ENCODE data around the gene NTNG1.

NTNG1 gene

DNA sequence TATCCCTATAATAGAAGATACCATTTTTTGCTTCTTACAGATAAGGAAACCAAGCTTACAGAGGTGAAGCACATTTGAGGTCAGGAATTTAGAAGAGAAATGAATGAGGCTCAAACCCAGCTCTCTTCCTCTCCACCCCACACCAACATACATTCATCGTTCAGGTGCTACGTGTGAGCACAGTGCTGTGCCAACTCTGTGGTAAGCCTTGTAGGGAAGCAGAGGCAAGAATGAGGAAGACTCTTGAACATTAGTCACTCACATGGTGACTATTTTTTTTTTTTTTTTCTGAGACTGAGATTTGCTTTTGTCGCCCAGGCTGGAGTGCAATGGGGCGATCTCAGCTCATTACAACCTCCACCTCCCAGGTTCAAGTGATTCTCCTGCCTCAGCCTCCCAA lies 314.0 kb downstream of the NTNG1 start:
- no peak for DNase-seq (ENCODE audit: low spot score)

DNA sequence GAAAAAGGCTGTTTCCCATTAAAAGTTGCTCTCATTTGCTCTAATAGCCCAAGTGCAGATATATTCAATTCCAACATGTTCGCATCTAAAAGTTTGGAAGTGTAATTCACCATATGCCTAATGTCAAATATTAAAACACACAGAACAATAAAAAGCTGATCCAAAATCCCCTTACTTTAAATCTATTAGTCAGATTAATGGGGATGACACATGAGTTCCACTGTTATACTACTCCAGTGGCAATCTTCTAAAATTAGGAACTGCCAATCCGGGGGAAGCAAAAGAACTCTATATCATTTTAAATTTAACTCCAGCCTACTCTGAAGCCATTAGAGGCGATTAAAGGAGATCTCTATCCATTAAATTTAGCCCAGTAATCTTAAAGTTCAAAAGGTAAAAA lies 317.1 kb downstream of the NTNG1 start:
- DNase-seq (ENCODE audit: low spot score): no peak

DNA sequence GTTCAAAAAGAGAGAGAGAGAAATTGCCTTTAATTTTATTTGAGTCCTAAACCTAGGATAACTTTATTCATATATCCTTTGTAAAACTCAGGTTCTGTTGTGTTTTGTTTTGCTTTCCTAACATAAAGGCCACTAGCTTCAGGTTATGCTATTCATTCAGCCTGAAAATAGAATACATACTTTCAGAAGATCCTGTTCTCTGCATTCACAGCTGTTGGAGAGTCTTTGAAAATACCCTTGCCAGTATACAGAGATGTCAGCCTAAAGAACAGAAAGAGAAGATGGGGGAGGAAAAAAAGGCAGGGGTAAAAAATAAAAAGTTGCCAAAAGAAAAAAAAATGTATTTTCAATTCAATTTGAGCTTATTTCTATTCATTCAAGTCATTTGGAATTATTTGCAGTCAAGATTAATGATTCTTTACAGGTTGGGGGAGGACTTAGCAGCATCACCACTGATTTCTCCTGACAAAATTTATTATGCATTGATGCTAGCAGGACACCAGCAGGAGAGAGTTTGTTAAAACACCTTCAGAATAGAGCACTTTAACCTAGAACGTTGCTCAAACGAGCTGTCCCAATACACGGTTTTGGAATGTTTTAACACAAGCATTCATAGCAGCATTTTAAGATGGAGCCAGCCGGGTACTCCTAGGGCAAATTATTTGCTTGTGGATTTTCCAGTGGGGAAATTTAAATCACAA lies 318.5 kb downstream of the NTNG1 start:
- no peak for DNase-seq (ENCODE audit: low spot score)

DNA sequence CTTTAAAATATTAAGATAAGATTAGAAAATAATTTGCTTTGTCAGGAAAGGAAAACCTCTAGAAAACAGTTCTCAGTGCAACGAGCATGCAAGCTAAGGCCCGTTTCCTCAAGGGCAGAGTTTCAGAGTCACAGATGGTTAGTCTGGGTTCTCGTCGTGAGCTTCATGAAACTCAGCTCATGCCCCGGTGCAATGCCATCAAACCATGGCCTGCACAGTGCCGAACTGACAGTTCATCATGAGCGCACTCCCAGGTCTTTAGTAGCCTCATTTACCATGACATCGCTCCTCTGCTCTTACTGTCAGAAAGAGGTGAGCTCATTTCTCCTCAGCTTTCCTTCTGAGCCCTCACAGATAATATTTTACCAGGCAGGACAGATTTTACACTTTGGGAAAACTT lies 319.2 kb downstream of the NTNG1 start:
- DNase-seq (ENCODE audit: low spot score): no peak

DNA sequence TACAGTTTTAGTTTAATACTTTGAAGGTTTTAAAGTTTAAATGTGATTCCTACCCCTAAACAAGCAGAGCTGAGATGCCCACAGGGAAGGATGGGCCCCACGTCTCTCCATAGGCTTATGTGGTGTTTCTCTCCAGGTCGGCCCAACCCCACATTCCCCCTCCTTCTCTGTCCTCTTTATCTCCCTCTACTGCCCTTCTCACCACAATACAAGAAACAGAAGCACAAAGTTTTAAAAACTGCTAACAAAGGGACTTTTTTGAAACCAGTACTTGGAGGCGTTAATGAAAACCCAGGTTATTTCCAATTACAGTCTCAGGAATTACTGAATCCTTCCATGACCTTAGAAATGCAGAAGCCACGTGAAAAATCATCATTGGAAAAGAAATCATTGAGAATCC lies 324.0 kb downstream of the NTNG1 start:
- no peak for DNase-seq (ENCODE audit: low spot score)

DNA sequence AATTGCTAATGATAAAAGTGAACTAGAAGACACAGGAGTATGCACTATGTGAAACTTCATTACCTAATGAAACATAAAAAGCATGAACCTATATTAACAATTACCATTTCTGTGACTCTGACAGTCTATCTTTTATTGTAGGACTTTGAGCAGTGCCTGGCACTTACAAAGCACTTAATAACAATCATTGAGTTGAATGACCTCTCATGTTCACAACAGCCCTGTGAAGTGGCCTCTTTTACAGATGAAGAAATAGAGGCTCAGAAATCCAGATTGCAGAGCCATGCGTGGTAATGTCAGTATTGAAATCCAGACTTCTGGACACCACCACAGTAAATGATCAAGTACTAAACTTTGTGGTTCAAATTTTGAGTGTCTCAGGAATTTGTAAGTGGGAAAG lies 326.4 kb downstream of the NTNG1 start:
- DNase-seq (ENCODE audit: low spot score): no peak

DNA sequence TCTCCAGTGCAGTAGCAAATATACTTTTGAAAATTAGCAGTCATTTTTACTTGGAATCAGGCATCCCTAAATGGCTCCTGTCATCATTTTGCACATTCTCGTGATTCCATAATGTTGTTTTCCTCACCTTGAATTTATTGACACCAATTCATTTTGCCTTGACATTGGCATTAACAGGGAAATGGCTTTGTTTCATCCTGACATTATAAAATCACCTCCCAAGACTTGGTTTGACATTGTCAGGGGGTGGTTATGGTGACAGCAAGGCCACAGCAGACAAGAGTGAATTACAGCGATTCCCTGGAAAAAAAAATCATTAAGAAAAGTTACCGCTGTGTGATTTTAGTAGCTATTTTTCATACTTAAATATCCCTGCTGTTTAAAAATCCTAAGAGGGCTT lies 327.0 kb downstream of the NTNG1 start:
- no peak for DNase-seq (ENCODE audit: low spot score)

DNA sequence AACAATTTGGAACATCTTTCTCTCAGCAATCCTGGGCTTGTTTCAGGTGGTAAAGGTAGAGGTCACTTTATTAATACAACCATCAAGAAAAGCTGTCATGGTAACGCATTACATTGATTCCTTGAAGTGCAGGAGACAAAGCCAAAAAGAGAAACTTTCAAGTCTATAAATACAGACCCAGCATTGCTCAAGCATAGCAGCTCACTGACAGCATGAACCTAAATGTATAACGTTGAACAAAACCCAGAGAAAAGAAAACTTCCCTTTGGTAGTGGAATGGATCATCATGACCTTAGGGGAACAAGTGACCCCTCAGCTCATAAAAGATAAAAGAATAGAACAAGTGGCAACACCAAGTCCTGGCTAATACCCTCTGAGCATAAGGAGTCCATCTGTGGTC lies 332.2 kb downstream of the NTNG1 start:
- DNase-seq (ENCODE audit: low spot score): no peak

DNA sequence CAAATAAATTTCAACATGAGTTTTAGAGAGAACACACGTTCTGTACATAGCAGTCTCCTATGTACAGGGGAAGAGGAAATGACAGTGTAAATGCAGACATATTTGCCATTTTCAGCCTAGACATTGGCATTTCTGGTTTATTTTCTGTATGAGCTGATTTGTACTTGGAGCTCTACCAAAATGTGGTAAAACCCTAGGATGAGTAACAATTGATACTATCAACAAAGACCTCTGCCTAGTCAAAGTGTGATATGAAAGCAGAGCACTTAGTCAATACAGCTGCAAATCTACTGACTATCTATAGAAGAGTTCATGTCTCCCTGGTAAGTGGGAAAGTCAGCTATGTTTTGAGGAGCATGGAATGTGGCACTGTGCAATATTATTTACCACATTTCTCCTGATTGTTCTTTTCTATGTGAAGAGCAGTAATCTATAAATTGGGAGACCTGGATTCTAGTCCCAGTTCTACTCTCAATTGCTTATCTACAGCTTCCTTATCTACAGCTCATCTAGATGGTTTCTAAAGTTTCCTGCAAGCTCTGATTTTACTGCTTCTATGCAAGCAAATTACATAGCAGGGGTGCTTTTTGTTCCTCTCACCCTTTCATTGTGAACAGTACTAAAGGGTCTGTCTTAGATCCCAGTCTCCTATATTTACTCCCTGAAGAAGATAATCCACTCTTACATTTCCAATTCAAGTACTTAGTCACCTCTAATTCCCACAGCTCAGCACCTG lies 334.2 kb downstream of the NTNG1 start:
- no peak for DNase-seq (ENCODE audit: low spot score)

DNA sequence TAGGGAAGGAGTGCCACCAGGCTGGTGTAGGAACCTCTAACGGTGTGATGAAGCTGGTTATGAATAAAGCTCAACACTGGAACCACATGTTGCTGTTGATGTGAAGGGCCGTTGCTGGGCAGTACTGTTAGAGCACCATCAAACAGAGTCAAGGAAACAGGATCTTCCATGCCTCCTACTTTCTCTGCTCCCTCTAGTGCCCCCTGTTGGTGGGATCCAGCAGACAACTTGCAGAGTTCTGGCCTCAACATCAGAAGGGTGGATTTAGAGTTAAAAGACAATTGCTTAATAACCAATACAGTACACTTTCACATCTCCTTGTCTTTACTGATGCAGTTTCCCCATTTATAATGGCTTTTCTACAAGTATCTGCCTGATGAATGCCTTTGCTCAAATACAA lies 336.4 kb downstream of the NTNG1 start:
- DNase-seq (ENCODE audit: low spot score): peak; percentile 6

DNA sequence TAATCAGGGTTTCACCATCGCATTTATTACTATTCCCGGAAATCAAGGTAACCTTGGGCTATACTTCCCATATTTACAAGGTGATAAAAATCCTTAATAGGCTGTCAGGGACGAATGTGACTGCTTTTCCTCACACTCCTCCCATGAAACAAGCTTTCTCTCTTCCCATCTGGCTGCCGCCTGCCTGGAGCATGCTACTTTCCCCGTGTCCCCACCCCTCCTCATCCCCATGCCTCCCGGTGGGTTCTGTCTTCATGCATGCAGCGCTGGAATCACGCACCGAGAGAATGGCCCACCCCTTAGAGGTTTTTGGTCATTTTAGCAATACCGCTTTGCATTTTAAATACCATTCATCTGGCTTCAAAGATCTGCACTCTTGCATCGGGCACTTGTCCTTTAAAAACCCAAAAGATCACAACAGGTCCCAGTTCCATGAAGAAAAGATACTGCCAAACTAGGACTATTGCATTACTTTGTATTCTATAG lies 339.1 kb downstream of the NTNG1 start:
- DNase-seq (ENCODE audit: low spot score): no peak

DNA sequence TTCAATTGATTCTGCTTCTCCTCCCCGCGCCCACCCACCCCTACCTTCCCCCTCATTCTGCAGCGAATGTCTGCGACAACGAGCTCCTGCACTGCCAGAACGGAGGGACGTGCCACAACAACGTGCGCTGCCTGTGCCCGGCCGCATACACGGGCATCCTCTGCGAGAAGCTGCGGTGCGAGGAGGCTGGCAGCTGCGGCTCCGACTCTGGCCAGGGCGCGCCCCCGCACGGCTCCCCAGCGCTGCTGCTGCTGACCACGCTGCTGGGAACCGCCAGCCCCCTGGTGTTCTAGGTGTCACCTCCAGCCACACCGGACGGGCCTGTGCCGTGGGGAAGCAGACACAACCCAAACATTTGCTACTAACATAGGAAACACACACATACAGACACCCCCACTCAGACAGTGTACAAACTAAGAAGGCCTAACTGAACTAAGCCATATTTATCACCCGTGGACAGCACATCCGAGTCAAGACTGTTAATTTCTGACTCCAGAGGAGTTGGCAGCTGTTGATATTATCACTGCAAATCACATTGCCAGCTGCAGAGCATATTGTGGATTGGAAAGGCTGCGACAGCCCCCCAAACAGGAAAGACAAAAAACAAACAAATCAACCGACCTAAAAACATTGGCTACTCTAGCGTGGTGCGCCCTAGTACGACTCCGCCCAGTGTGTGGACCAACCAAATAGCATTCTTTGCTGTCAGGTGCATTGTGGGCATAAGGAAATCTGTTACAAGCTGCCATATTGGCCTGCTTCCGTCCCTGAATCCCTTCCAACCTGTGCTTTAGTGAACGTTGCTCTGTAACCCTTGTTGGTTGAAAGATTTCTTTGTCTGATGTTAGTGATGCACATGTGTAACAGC lies 339.9 kb downstream of the NTNG1 start:
- no peak for DNase-seq (ENCODE audit: low spot score)

DNA sequence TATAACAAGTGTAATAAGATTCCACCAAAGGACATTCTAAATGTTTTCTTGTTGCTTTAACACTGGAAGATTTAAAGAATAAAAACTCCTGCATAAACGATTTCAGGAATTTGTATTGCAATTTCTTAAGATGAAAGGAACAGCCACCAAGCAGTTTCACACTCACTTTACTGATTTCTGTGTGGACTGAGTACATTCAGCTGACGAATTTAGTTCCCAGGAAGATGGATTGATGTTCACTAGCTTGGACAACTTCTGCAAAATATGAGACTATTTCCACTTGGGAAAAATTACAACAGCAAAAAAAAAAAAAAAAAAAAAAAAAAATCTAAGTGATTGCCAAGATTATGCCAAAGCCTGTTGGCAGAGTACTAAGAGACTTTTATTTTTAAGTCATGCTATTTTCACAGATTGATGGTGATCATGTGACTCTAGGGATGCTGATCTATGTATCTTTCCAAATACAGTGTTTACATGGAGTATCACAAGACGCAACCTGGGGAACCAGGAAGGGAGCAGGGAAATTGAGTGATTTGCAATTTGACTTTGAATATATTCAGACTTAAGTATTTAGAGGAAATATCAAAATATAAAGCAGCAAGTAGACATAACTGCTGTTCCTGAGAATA lies 341.0 kb downstream of the NTNG1 start:
- DNase-seq (ENCODE audit: low spot score): no peak

DNA sequence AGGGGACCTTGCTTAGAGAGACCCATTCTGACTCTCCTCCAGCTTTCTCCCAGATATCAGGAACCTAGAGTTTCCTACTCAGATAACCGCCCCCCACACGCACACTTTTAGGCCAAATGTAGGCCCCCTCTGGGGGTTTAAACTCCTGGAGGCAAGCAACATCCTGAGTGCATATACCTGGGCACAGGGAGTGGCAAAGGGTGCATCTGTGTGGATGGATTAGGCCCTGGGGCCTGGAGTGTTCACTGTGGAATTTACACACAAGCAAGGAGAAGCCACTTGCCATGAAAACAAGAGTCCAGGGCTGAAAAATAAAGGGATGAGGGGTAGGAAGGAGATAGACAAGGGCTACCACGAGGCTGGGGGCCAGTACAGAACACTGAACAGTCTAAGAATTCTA lies 343.1 kb downstream of the NTNG1 start:
- DNase-seq (ENCODE audit: low spot score): no peak

DNA sequence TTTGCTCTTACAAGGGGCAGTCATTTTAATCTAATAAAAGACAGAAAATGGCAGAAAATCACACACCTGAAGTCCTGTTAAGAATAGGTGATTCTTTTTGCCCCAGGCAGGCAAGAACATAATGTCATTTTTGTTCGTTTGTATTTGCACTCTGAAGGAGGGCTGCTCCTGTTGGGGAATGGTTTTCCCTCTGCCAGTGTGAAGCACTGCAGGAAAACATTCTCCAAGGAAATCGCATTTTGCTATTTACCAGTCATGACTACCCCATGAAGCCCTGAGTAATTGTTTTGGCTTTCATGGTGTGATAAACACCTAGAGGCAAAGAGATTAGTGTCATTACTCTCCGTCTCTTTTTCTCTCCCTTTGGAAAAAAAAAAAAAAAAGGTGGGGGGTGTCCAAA lies 345.5 kb downstream of the NTNG1 start:
- no peak for DNase-seq (ENCODE audit: low spot score)

DNA sequence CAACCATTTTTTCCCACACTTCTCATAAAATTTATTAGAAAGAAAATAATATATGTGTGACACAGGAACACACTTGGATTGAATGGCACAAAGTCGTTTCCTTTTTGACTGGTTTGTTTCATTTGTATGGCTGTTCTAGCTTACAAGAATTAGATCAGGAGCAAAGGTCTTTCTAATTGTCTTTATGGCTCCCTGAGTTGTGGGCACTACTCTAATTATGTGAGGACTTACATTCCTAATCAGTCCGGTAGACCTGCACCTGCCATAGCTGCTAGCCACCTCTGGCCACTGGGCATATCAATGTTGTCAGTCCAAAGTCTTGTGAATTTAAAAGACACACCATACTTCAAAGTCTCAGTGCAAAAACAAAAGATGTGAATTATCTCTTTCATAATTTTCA lies 346.7 kb downstream of the NTNG1 start:
- no peak for DNase-seq (ENCODE audit: low spot score)

DNA sequence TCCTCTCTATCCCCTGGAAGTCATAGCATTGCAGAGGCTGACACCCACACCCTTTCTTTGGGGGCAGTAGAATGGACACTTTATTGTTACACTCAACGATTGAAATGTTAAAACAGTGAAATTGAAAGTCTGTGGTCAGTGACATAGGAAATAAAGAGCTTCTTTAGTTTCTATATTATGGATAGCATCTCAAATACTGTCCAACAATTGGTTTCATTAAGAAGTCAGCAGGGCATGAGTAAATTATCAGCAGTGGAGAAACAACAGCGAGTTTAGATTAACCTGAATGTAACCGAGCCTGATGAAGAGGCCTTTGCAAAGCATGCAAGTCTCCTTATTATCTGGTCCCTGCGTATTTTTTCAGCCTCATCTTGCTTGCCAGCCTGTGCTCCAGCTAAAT lies 350.7 kb downstream of the NTNG1 start:
- no peak for DNase-seq (ENCODE audit: low spot score)

DNA sequence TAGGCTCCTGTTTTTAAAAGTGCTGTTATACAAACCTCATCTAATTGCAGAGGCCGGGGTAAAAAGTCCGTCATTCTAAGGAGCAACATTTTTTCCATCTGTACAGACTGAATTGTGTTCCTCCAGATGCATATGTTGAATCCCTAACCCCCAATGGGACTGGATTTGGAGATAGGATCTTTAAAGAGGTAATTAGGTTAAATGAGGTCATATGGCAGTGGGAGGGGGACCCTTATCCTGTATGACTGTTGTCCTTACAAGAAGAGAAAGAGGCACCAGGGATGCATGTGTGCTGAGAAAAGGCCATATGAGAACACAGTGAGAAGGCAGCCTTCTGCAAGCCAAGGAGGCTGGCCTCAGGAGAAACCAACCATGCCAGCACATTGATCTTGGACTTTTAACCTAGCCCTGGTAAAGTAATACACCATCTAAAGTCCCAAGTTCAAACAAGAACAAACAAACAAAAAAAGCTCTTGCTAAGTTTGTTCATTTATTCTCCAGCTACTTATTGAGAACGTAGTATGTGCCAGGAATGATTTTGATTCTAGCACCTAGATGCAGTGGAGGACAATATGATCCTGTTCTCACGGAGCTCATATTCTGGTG lies 352.4 kb downstream of the NTNG1 start:
- no peak for DNase-seq (ENCODE audit: low spot score)

DNA sequence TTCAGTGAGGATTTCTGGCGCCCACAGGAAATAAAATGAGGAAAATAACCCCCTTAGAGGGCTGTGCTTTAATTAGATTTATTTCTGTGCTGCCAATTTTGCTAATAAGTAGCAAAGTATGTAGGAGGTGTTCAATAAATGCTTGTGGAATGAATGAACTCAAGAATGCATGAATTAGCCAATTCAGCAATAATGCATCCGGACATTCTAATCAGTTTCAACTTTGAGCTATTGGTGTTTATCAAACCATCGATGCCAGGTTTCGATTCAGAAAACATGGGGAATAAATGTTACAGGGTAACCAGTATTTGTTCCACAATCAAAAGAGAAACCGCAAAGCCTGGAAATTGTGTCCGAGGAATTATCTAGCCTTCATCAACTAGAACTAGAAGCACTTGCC lies 353.2 kb downstream of the NTNG1 start:
- DNase-seq (ENCODE audit: low spot score): no peak

DNA sequence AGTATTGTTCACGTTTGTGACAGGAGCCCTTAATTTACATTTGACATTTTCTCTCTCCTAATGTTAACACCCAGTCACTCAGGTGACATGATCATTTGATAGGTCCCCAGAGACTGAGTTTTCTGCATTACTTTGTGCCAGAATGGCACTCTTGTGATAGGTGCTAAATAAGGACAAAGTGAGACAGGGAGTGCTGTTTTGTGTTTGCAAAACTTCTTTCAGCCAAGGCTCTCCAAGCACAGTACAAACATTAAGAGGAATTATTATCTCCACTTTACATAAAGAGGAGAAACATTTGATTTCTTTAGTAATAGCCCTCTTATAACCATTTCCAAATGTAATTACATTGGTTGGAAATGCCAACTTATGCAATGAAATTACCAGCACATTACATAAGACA lies 355.2 kb downstream of the NTNG1 start:
- DNase-seq (ENCODE audit: low spot score): no peak

DNA sequence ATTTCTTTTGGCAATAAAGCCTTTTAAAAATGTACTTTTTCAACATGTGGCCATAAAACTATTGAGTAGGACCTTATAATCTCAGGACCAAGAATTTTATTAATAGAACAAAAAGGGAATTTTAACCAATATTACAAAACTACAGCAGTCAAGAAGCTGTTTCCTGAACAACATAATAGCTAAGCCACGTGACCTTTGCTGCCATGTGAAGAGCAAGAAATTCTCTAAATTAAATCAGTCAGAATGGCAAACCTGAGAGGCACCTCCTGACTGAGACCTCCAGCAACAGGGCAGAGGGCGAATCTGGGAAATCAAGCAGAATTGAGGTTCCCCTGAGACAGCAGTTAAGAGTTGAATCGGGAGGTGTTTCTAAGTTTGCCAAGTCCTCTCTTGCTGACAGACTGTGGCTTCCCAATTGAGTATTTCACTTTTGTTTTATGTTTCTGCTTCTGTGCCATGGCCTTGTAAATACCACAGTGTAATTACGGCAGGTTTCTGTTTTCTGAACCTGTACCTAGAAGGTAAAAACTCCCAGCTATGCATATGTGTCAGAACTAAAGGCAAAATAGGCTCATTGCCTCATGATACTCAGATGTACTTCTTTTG lies 358.4 kb downstream of the NTNG1 start:
- no peak for DNase-seq (ENCODE audit: low spot score)

All from hematopoietic multipotent progenitor cell treated with erythropoietin and hydrocortisone succinate and interleukin-3 and kit ligand, for 17 days (in vitro differentiated cells).